Bronchial epithelial cell (primary cell): ENCODE measurements around the gene CTNNBIP1. TPM values are rescaled to one million over a fixed set of nuclear protein-coding genes. Genes with fewer than 3 reads are reported as not detected.

Source experiments
- DNase-seq: peaks from one replicate; pipeline ENCODE4 v3.0.0-alpha.2; 2010; ENCODE audit warnings: low read depth
- FAIRE-seq: peaks from 2 replicates; lab custom pipeline; 2011; peaks lifted over from hg19 to GRCh38; lab: Jason Lieb, UNC
- H3K27me3 ChIP-seq: 2 replicates; pipeline ENCODE4 v1.5.1; 2011; ENCODE audit warnings: low read length; ENCODE audit not compliant: control insufficient read depth, insufficient read depth
- H3K36me3 ChIP-seq: 2 replicates; pipeline ENCODE4 v1.5.1; 2011; ENCODE audit warnings: low read length; ENCODE audit not compliant: control insufficient read depth, insufficient read depth
- H3K4me3 ChIP-seq: 2 replicates; pipeline ENCODE4 v1.5.1; 2011; ENCODE audit warnings: mild to moderate bottlenecking, low read depth, low read length, control low read depth
- total RNA-seq: library from RNA; depleted of rRNA; stranded (reverse); fragments of >200 nt; gene quantifications from 2 replicates; pipeline ENCODE4 v1.2.1, GENCODE V29; 2014
- TF ChIP-seq, protein P1 (sequence below): IDR thresholded peaks from 2 replicates; pipeline ENCODE4 v1.5.1; 2011; ENCODE audit warnings: mild to moderate bottlenecking, moderate library complexity, low read length, control low read depth, inconsistent platforms; ENCODE audit not compliant: insufficient read depth, severe bottlenecking

The CTNNBIP1 gene
- total RNA-seq, 1 donor from 2014 or later, result 107 TPM

DNA sequence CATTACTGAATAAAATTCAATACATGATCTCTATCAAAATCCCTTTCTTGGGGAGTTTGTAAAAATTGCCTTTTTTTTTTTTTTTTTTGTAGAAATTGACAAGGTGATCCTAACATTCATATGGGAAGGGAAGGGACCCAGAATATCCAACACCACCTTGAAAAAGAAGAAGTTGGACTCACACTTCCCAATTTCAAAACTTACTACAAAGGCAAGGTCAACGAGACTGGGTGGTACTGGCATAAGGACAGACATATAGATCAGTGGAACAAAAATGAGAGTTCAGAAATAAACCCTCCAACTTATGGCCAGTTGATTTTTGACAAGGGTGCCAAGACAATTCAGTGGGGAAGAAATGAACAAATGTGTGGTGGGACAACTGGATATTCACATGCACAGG, 54.9 kb downstream of the CTNNBIP1 start:
- FAIRE-seq (no peak), DNase-seq (no peak)
- no peaks in the 10 kb centered on the region for H3K27me3 ChIP-seq
- no peak overlapping the region for H3K4me3 ChIP-seq
- TF ChIP-seq, protein P1, sequence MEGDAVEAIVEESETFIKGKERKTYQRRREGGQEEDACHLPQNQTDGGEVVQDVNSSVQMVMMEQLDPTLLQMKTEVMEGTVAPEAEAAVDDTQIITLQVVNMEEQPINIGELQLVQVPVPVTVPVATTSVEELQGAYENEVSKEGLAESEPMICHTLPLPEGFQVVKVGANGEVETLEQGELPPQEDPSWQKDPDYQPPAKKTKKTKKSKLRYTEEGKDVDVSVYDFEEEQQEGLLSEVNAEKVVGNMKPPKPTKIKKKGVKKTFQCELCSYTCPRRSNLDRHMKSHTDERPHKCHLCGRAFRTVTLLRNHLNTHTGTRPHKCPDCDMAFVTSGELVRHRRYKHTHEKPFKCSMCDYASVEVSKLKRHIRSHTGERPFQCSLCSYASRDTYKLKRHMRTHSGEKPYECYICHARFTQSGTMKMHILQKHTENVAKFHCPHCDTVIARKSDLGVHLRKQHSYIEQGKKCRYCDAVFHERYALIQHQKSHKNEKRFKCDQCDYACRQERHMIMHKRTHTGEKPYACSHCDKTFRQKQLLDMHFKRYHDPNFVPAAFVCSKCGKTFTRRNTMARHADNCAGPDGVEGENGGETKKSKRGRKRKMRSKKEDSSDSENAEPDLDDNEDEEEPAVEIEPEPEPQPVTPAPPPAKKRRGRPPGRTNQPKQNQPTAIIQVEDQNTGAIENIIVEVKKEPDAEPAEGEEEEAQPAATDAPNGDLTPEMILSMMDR, result no peak
- peaks cover 8% of the 10 kb centered on the region for H3K36me3 ChIP-seq

DNA sequence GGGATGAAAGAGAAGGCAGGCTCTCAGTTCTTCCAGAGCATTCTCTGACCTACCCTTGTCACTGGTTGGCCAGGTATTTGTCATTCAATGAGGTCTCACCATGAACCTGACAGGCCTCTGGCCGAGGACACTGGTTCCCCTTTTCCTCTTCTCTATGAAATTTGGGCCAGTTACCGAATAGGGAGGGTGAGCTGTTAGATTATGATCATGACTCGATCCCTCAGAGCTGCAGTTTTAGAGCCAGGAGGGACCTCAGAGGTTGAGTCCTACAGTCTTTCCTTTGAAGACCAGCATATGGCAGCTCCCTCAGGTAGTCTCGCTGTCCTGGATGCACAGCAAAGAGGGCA, 56.8 kb downstream of the CTNNBIP1 start:
- no peak for FAIRE-seq
- no peaks in the 10 kb centered on the region for H3K27me3 ChIP-seq
- peaks cover 14% of the 10 kb centered on the region for H3K36me3 ChIP-seq
- H3K4me3 ChIP-seq, result no peak overlapping the region
- TF ChIP-seq, protein P1, result no peak
- DNase-seq, result no peak

DNA sequence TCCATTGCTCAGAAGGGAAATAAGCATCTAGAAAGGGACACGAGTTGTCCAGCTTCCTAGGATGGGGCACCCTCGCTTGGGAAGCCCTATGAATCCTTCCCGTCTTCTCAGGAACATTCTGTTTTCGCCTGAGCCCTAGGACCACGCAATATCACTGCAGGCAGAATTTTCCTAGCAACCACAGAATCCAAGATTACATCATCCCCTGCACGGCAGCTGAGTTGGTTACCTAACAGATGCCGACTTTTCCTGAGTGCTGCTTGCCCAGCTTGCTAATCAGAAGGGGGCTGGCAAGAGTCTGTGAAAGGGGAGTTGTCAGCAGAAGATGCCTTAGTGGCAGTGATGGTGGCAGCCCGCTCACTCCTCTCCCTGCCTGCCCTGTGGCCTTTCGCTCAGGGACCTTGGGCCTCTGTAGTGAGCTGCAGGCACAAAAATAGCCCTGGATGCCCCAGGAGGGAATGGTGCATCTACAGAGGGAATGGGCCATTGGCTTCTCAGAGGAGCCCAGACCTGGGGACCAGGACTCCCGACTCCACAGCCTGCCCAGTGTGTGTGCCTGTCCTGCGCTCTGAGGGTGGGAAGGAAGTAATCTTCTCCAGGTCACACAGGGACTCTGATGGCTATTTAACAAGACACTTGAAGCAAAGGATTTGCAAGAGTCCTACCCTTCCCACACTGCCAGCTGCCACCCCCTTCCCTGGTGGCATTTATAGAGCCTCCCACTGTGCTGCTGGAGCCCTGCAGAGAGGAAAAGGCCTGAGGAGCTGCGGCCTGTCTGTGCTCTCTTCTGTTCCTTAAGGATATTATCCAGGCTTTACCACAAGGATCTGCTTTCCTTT, 57.4 kb downstream of the CTNNBIP1 start:
- FAIRE-seq, result peak; percentile 40
- Histone ChIP-seq H3K36me3 (peaks cover 12% of the 10 kb centered on the region), H3K4me3 (no peak overlapping the region), H3K27me3 (no peaks in the 10 kb centered on the region)
- DNase-seq, result no peak
- TF ChIP-seq, protein P1, result no peak

DNA sequence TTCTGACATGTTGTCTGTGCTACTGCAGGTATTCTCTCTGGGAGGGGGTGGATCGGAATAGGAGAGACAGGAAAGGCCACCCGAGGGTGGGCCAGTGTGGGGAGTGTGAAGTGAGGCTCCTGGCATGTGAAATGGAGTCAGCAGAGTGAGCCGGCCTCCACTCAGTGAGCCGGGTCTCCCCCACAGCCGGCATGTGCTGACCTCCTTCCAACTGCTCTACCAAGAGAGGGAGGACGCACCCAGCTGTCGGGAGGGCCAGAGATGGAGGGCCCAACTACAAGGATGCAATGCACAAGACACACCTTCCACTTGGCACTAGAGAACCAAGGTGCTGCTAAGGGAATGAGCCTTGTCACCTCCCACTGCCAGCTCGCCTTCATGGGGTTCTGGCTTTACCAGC, 58.1 kb downstream of the CTNNBIP1 start:
- no peak overlapping the region for H3K4me3 ChIP-seq
- TF ChIP-seq, protein P1, result no peak
- no peak for FAIRE-seq
- no peak for DNase-seq
- peaks cover 12% of the 10 kb centered on the region for H3K36me3 ChIP-seq
- H3K27me3 ChIP-seq, result no peaks in the 10 kb centered on the region

DNA sequence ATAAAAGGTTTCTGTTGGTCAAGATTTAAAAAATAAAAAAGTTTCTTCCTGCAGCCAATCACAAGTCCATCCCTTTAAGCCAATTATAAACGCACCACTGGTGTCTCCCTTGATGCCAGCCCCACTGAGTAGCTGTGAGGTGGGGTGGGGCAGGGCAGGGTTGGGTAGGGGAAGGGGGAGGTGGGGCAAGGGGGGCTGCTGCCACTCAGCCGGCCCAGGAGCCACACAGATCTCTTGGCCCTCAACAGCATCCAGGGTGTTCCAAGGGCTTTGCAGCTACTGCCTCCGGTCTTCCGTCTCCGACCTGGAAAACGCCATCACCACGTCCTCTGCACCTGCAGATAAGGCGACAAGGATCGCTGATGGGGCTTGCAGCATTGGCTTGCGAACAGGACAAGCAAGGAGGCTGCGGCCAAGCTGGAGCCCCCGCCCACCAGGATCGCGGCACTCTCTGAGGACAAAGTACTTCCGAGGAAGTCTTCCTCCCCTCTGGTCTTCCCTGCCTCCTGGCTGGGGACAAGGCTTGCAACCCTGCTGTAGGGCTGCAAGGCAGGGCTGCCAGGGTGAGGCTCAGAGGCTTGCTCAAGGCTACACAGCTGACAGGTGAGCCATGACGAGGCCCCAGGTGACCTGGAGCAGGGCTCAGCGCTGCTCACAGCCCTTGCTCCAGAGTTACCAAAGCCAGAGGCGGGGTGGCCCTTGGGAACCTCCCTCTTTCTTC, 59.5 kb downstream of the CTNNBIP1 start:
- no peak overlapping the region for H3K4me3 ChIP-seq
- peaks cover 12% of the 10 kb centered on the region for H3K36me3 ChIP-seq
- no peak for DNase-seq
- TF ChIP-seq, protein P1, result no peak
- no peaks in the 10 kb centered on the region for H3K27me3 ChIP-seq
- FAIRE-seq, result no peak
